Measurements from ENCODE around the gene IL1A. TPM values are rescaled to one million over a fixed set of nuclear protein-coding genes. Genes with fewer than 3 reads are reported as not detected.

Gene IL1A
- total RNA-seq, 2 experiments from 2014 or later = not detected

GRCh38 chr2:112788653-112789052, 4.4 kb upstream of the IL1A start:
- Mint-ChIP-seq H3K4me1 (ENCODE audit: low read depth) (peaks cover 10% of the 10 kb centered on the region), H3K4me3 (no peak overlapping the region), H3K36me3 (ENCODE audit: low read depth) (peaks cover 2% of the 10 kb centered on the region), H3K27me3 (ENCODE audit: low read depth) (peaks cover 26% of the 10 kb centered on the region), H3K9me3 (ENCODE audit: insufficient read depth) (no peaks in the 10 kb centered on the region), H3K27ac (no peak overlapping the region)
- ChIA-PET POLR2A (no interaction called here), CTCF (interaction anchor here (0.6 to 1.0 kb wide), 2 partner anchors 9 to 154 kb away, joined by 3 read pairs; no protein-coding TSS in a partner anchor)
- DNase-seq (no peak), ATAC-seq (no peak)

- CTCF ChIA-PET = interaction anchor here (1.0 kb wide), 1 partner anchor 10 kb away, joined by 3 read pairs; no protein-coding TSS in a partner anchor
- H3K27me3 Mint-ChIP-seq (ENCODE audit: low read depth) = peaks cover 29% of the 10 kb centered on the region
- POLR2A ChIA-PET = no interaction called here
- H3K4me1 Mint-ChIP-seq (ENCODE audit: low read depth) = peaks cover 7% of the 10 kb centered on the region
- H3K4me3 Mint-ChIP-seq = no peak overlapping the region
- H3K9me3 Mint-ChIP-seq (ENCODE audit: insufficient read depth) = no peaks in the 10 kb centered on the region
- H3K27ac Mint-ChIP-seq = no peak overlapping the region
- peaks cover under 1% of the 10 kb centered on the region for H3K36me3 Mint-ChIP-seq (ENCODE audit: low read depth)
- ATAC-seq (no peak), DNase-seq (no peak)
Measured at GRCh38 chr2:112787729-112788393, 3.6 kb upstream of the IL1A start.

GRCh38 chr2:112787294-112787693, 3.0 kb upstream of the IL1A start:
- peaks cover 7% of the 10 kb centered on the region for H3K4me1 Mint-ChIP-seq (ENCODE audit: low read depth)
- no peak overlapping the region for H3K4me3 Mint-ChIP-seq
- H3K27me3 Mint-ChIP-seq (ENCODE audit: low read depth) = peaks cover 33% of the 10 kb centered on the region
- CTCF ChIA-PET = interaction anchor here (1.2 kb wide), 1 partner anchor 38 kb away, joined by 4 read pairs; no protein-coding TSS in a partner anchor
- no peak for DNase-seq
- H3K27ac Mint-ChIP-seq = no peak overlapping the region
- no peaks in the 10 kb centered on the region for H3K9me3 Mint-ChIP-seq (ENCODE audit: insufficient read depth)
- no peaks in the 10 kb centered on the region for H3K36me3 Mint-ChIP-seq (ENCODE audit: low read depth)
- POLR2A ChIA-PET = no interaction called here
- no peak for ATAC-seq

- ChIA-PET POLR2A (no interaction called here), CTCF (interaction anchor here (0.9 to 1.5 kb wide), 3 partner anchors 102 to 152 kb away, joined by 3 read pairs; no protein-coding TSS in a partner anchor)
- ATAC-seq (no peak), DNase-seq (no peak)
- peaks cover 7% of the 10 kb centered on the region for H3K4me1 Mint-ChIP-seq (ENCODE audit: low read depth)
- H3K36me3 Mint-ChIP-seq (ENCODE audit: low read depth) = no peaks in the 10 kb centered on the region
- H3K4me3 Mint-ChIP-seq = no peak overlapping the region
- H3K27ac Mint-ChIP-seq = no peak overlapping the region
- H3K9me3 Mint-ChIP-seq (ENCODE audit: insufficient read depth) = no peaks in the 10 kb centered on the region
- peaks cover 32% of the 10 kb centered on the region for H3K27me3 Mint-ChIP-seq (ENCODE audit: low read depth)
Measured at GRCh38 chr2:112783187-112783714, 1.0 kb downstream of the IL1A start.

- H3K27ac Mint-ChIP-seq = no peak overlapping the region
- H3K4me1 Mint-ChIP-seq (ENCODE audit: low read depth) = peaks cover 10% of the 10 kb centered on the region
- DNase-seq (no peak), ATAC-seq (no peak)
- H3K9me3 Mint-ChIP-seq (ENCODE audit: insufficient read depth) = peaks cover 1% of the 10 kb centered on the region
- CTCF ChIA-PET = interaction anchor here (0.9 to 1.5 kb wide), 7 partner anchors 9 to 159 kb away, joined by 3 read pairs; no protein-coding TSS in a partner anchor
- H3K4me3 Mint-ChIP-seq = no peak overlapping the region
- POLR2A ChIA-PET = no interaction called here
- no peaks in the 10 kb centered on the region for H3K36me3 Mint-ChIP-seq (ENCODE audit: low read depth)
- H3K27me3 Mint-ChIP-seq (ENCODE audit: low read depth) = peaks cover 41% of the 10 kb centered on the region
Measured at GRCh38 chr2:112782234-112782799, 2.0 kb downstream of the IL1A start.

GRCh38 chr2:112779598-112779997, 4.7 kb downstream of the IL1A start:
- DNase-seq (no peak), ATAC-seq (no peak)
- Mint-ChIP-seq H3K4me1 (ENCODE audit: low read depth) (peaks cover 18% of the 10 kb centered on the region), H3K4me3 (no peak overlapping the region), H3K9me3 (ENCODE audit: insufficient read depth) (peaks cover 6% of the 10 kb centered on the region), H3K27me3 (ENCODE audit: low read depth) (peaks cover 35% of the 10 kb centered on the region), H3K36me3 (ENCODE audit: low read depth) (peaks cover 4% of the 10 kb centered on the region), H3K27ac (no peak overlapping the region)
- POLR2A ChIA-PET = no interaction called here
- CTCF ChIA-PET = interaction anchor here (1.3 to 2.4 kb wide), 2 partner anchors 106 to 162 kb away, joined by 5 to 8 read pairs; no protein-coding TSS in a partner anchor

GRCh38 chr2:112777036-112777435, 7.3 kb downstream of the IL1A start:
- Mint-ChIP-seq H3K27me3 (ENCODE audit: low read depth) (peaks cover 26% of the 10 kb centered on the region), H3K9me3 (ENCODE audit: insufficient read depth) (peaks cover 6% of the 10 kb centered on the region), H3K4me3 (peak overlapping the region; percentile 0), H3K36me3 (ENCODE audit: low read depth) (peaks cover 4% of the 10 kb centered on the region), H3K4me1 (ENCODE audit: low read depth) (peaks cover 20% of the 10 kb centered on the region), H3K27ac (peak overlapping the region; percentile 21)
- ATAC-seq (no peak), DNase-seq (no peak)
- ChIA-PET POLR2A (no interaction called here), CTCF (interaction anchor here (1.9 kb wide), 1 partner anchor 27 kb away, joined by 5 read pairs; no protein-coding TSS in a partner anchor)

GRCh38 chr2:112776113-112776512, 8.2 kb downstream of the IL1A start:
- ChIA-PET POLR2A (no interaction called here), CTCF (interaction anchor here (1.9 kb wide), 1 partner anchor 26 kb away, joined by 5 read pairs; no protein-coding TSS in a partner anchor)
- no peak overlapping the region for H3K27ac Mint-ChIP-seq
- H3K9me3 Mint-ChIP-seq (ENCODE audit: insufficient read depth) = peaks cover 6% of the 10 kb centered on the region
- H3K4me1 Mint-ChIP-seq (ENCODE audit: low read depth) = peaks cover 20% of the 10 kb centered on the region
- no peak overlapping the region for H3K4me3 Mint-ChIP-seq
- no peak for ATAC-seq
- H3K27me3 Mint-ChIP-seq (ENCODE audit: low read depth) = peaks cover 26% of the 10 kb centered on the region
- no peak for DNase-seq
- peaks cover 4% of the 10 kb centered on the region for H3K36me3 Mint-ChIP-seq (ENCODE audit: low read depth)

- DNase-seq (no peak), ATAC-seq (no peak)
- CTCF ChIA-PET = no interaction called here
- H3K27me3 Mint-ChIP-seq (ENCODE audit: low read depth) = peaks cover 26% of the 10 kb centered on the region
- no peak overlapping the region for H3K4me3 Mint-ChIP-seq
- H3K4me1 Mint-ChIP-seq (ENCODE audit: low read depth) = peaks cover 20% of the 10 kb centered on the region
- peaks cover 4% of the 10 kb centered on the region for H3K36me3 Mint-ChIP-seq (ENCODE audit: low read depth)
- no peak overlapping the region for H3K27ac Mint-ChIP-seq
- POLR2A ChIA-PET = no interaction called here
- peaks cover 6% of the 10 kb centered on the region for H3K9me3 Mint-ChIP-seq (ENCODE audit: insufficient read depth)
Measured at GRCh38 chr2:112774536-112775285, 9.6 kb downstream of the IL1A start.

- ATAC-seq = no peak
- ChIA-PET CTCF (interaction anchor here (1.0 to 1.2 kb wide), 3 partner anchors 8 to 112 kb away, joined by 3 to 6 read pairs (median 4); no protein-coding TSS in a partner anchor), POLR2A (interaction anchor here (1.0 kb wide), 1 partner anchor 19 kb away, joined by 3 read pairs; no protein-coding TSS in a partner anchor)
- Mint-ChIP-seq H3K4me1 (ENCODE audit: low read depth) (peaks cover 25% of the 10 kb centered on the region), H3K9me3 (ENCODE audit: insufficient read depth) (peaks cover 6% of the 10 kb centered on the region), H3K36me3 (ENCODE audit: low read depth) (peaks cover 4% of the 10 kb centered on the region), H3K4me3 (no peak overlapping the region), H3K27ac (no peak overlapping the region), H3K27me3 (ENCODE audit: low read depth) (peaks cover 18% of the 10 kb centered on the region)
- DNase-seq = no peak
Measured at GRCh38 chr2:112773556-112773955, 10.7 kb downstream of the IL1A start.

- DNase-seq = no peak
- H3K4me3 Mint-ChIP-seq = no peak overlapping the region
- ATAC-seq = no peak
- H3K4me1 Mint-ChIP-seq (ENCODE audit: low read depth) = peaks cover 29% of the 10 kb centered on the region
- H3K9me3 Mint-ChIP-seq (ENCODE audit: insufficient read depth) = peaks cover 9% of the 10 kb centered on the region
- no peak overlapping the region for H3K27ac Mint-ChIP-seq
- ChIA-PET CTCF (interaction anchor here (1.0 to 1.5 kb wide), 4 partner anchors 9 to 169 kb away, joined by 3 to 6 read pairs (median 4); no protein-coding TSS in a partner anchor), POLR2A (interaction anchor here (1.0 kb wide), 1 partner anchor 18 kb away, joined by 3 read pairs; no protein-coding TSS in a partner anchor)
- peaks cover 16% of the 10 kb centered on the region for H3K27me3 Mint-ChIP-seq (ENCODE audit: low read depth)
- peaks cover 5% of the 10 kb centered on the region for H3K36me3 Mint-ChIP-seq (ENCODE audit: low read depth)
Measured at GRCh38 chr2:112772911-112773475, 11.3 kb downstream of the IL1A start.

Measured in activated CD8-positive, alpha-beta T cell treated with anti-CD3 and anti-CD28 coated beads, Interleukin-2, amount 10 ng/mL, durations not matched to agents 7 days and 5 days (primary cell).